ENCODE data around the gene MYO5C.

MYO5C gene

DNA sequence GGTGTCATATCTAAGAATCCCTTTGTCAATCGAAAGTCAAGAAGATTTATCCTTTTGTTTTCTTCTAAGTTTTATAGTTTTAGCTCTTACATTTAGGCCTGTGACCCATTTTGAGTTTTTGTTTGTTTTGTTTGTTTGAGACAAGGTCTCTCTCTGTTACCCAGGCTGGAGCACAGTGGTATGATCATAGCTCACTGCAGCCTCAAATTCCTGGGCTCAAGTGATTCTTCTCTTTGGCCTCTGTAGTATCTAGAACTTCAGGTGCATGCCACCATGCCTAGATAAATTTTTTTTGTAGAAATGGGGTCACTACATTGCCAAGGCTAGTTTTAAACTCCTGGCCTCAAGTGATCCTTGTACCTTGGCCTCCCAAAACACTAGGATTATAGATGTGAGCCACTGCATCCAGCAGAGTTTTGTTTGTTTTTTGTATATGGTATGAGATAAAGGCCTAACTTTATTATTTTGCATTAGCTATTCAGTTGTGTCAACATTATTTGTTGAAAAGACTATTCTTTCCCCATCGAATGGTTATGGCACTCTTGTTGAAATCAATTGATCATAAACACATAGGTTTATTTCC, 5.8 kb upstream of the MYO5C start:
- Histone ChIP-seq H3K9me3 (no peaks in the 10 kb centered on the region), H3K4me1 (no peaks in the 10 kb centered on the region), H3K36me3 (no peaks in the 10 kb centered on the region), H3K27me3 (peaks cover 8% of the 10 kb centered on the region), H3K4me3 (ENCODE audit: low read depth, low read length) (no peak overlapping the region)
- DNase-seq = no peak
- TF ChIP-seq, protein P1, sequence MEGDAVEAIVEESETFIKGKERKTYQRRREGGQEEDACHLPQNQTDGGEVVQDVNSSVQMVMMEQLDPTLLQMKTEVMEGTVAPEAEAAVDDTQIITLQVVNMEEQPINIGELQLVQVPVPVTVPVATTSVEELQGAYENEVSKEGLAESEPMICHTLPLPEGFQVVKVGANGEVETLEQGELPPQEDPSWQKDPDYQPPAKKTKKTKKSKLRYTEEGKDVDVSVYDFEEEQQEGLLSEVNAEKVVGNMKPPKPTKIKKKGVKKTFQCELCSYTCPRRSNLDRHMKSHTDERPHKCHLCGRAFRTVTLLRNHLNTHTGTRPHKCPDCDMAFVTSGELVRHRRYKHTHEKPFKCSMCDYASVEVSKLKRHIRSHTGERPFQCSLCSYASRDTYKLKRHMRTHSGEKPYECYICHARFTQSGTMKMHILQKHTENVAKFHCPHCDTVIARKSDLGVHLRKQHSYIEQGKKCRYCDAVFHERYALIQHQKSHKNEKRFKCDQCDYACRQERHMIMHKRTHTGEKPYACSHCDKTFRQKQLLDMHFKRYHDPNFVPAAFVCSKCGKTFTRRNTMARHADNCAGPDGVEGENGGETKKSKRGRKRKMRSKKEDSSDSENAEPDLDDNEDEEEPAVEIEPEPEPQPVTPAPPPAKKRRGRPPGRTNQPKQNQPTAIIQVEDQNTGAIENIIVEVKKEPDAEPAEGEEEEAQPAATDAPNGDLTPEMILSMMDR (IDR thresholded peaks at IDR 0.05; ENCODE audit: low read depth, low read length) = no peak

DNA sequence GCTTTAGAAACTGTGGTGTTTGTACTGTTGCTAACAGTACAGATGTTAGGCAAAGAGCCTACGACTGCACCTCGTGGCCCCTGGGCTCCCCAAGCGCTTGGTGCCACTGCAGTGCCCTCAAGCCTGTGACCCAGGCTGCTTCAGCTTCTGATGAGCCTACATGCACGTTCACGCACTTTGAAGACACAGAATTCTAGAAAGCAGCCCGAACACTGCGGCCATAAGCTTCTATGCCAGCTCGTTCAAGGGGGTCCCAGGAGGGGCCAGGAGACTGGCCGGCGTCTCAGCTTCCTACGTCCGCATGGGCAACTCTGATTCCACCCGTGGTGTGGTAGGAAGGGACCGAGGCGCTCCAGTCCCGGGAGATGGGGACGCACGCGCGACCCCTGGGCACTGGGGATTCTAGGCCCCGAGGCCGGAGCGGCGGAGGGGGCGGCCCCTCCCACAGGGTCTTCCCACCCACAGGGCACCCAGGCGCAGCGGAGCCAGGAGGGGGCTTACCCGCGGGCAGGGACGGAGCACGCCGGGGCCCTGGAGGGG, 653 bp downstream of the MYO5C start:
- H3K4me3 ChIP-seq (ENCODE audit: low read depth, low read length) = peak overlapping the region; percentile 55
- no peaks in the 10 kb centered on the region for H3K4me1 ChIP-seq
- no peaks in the 10 kb centered on the region for H3K36me3 ChIP-seq
- no peak for DNase-seq
- TF ChIP-seq, protein P1 (IDR thresholded peaks at IDR 0.05; ENCODE audit: low read depth, low read length) = no peak
- peaks cover 42% of the 10 kb centered on the region for H3K27me3 ChIP-seq
- no peaks in the 10 kb centered on the region for H3K9me3 ChIP-seq

DNA sequence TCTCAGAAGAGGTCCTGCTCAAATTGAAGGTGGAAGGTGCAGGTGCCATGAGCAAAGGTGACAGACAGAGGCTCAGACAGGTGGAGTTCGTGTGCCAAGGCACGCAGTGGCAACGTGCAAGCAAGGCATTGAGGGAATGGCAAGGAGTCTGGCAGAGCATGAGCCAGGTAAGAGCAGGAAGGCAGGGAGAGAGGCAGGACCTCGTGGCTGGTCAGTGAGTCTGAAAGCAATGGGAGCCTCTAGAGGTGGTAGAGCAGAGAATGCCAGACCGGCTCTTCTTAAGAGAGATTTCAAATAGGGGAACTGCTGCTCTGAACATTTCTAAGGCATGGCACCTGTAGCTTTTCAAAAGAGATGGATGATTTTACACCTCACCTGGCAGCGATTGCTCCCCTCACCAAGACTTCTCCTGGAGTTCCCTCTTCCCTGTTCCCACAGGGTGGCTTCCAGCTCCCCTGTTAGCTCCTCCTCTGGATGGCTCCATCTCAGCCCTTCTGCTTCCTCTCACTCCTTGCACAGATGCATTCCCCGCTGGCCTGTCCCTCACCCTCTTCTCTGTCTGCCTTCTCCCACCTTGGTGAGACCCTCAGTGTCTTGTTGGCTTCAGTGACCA, 2.7 kb downstream of the MYO5C start:
- TF ChIP-seq, protein P1 (IDR thresholded peaks at IDR 0.05; ENCODE audit: low read depth, low read length) = no peak
- Histone ChIP-seq H3K36me3 (no peaks in the 10 kb centered on the region), H3K27me3 (peaks cover 39% of the 10 kb centered on the region), H3K9me3 (no peaks in the 10 kb centered on the region), H3K4me3 (ENCODE audit: low read depth, low read length) (no peak overlapping the region), H3K4me1 (no peaks in the 10 kb centered on the region)
- no peak for DNase-seq

DNA sequence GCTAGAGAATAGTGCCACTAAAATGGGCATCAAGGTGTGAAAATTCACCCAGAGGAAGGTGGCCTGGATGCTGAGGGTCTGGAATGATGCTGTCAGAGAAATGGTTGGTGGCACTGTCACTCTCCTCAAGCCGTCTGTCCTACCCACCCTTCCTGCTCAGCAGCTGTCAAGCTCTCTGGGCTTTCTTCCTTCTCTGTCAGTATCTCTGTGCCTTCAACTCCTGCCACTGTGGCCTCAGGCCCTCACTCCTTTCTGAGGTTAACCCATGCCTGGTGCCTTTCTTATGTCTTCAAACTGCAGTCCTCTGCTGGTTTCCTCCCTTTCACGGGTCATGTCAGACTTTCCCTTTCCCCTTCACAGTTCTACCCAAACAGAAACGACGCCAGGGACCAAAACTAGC, 4.4 kb downstream of the MYO5C start:
- no peak for DNase-seq
- no peaks in the 10 kb centered on the region for H3K4me1 ChIP-seq
- H3K4me3 ChIP-seq (ENCODE audit: low read depth, low read length) = no peak overlapping the region
- TF ChIP-seq, protein P1 (IDR thresholded peaks at IDR 0.05; ENCODE audit: low read depth, low read length) = no peak
- no peaks in the 10 kb centered on the region for H3K36me3 ChIP-seq
- H3K27me3 ChIP-seq = peaks cover 37% of the 10 kb centered on the region
- no peaks in the 10 kb centered on the region for H3K9me3 ChIP-seq

DNA sequence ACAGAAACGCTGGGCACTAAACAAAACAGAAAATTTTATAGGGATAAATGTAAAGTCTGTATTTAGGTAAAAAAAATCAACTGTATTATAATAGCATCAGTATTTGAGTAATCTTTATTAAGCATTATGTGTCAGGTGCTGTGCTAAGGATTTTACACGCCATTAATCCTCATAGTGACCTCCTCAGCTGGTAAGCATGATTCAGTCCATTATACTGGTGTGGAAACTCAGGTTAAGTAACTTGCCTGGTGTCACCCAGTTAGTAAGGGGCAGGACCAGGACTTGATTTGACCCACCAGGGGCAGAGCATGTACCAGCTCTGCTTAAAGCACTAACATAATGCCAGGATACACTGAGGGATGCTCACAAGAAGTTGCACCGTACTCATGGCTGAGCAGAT, 4.8 kb downstream of the MYO5C start:
- Histone ChIP-seq H3K27me3 (peaks cover 33% of the 10 kb centered on the region), H3K36me3 (no peaks in the 10 kb centered on the region), H3K9me3 (no peaks in the 10 kb centered on the region), H3K4me1 (no peaks in the 10 kb centered on the region), H3K4me3 (ENCODE audit: low read depth, low read length) (no peak overlapping the region)
- no peak for DNase-seq
- TF ChIP-seq, protein P1 (IDR thresholded peaks at IDR 0.05; ENCODE audit: low read depth, low read length) = no peak

DNA sequence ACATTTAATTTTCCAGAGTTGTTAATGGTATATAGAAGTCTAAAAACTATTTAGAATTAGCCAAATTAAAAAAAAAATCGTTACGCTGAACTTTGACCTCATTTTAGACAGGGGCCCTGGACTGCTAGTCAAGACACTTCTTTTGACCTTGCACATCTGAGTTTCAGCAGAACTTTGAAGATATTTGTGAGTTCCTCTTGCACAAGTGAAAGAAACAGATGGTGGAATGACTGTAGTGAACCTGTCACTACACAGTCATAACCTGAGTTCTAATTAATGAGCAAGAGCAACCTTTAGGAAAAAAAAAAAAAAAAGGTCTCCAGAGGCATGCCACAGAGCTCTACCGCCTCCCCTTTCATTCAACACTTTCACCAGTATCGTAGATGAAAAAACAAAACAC, 5.3 kb downstream of the MYO5C start:
- TF ChIP-seq, protein P1 (IDR thresholded peaks at IDR 0.05; ENCODE audit: low read depth, low read length) = no peak
- H3K4me3 ChIP-seq (ENCODE audit: low read depth, low read length) = no peak overlapping the region
- no peaks in the 10 kb centered on the region for H3K9me3 ChIP-seq
- no peaks in the 10 kb centered on the region for H3K4me1 ChIP-seq
- H3K27me3 ChIP-seq = peaks cover 28% of the 10 kb centered on the region
- no peaks in the 10 kb centered on the region for H3K36me3 ChIP-seq
- no peak for DNase-seq

Measured in BE2C (cell line).